GM13977 (cell line): ENCODE data around the gene RBAK.
"Not testable (repeated sequence)": the region's sequence is repeated elsewhere in the genome, so short reads cannot be mapped to it uniquely, and the experiment has no call there.

Experiments used
- DNase-seq: peaks from one replicate; pipeline ENCODE4 v3.0.0; 2012; ENCODE audit warnings: low spot score
- in situ Hi-C: fragments of 300-500 bp; cut with MboI; formaldehyde crosslinking; loops from one replicate; pipeline ENCODE4 v1.12.0; 2022; ENCODE audit warnings: low sequenced_read_pairs, low pct_unique_long_range_greater_than_20kb, mixed read lengths, inconsistent platforms; ENCODE audit not compliant: unreplicated experiment
- TF ChIP-seq, protein P1 (sequence below): IDR thresholded peaks from 2 replicates; pipeline ENCODE4 v1.5.1; 2012; ENCODE audit warnings: mild to moderate bottlenecking, control low read depth; ENCODE audit not compliant: insufficient read depth; ENCODE audit errors: extremely low read depth, missing control alignments

RBAK gene

GRCh38 chr7:5077740-5078139 lies 32.1 kb downstream of the RBAK start:
- DNase-seq: no peak
- TF ChIP-seq, protein P1, sequence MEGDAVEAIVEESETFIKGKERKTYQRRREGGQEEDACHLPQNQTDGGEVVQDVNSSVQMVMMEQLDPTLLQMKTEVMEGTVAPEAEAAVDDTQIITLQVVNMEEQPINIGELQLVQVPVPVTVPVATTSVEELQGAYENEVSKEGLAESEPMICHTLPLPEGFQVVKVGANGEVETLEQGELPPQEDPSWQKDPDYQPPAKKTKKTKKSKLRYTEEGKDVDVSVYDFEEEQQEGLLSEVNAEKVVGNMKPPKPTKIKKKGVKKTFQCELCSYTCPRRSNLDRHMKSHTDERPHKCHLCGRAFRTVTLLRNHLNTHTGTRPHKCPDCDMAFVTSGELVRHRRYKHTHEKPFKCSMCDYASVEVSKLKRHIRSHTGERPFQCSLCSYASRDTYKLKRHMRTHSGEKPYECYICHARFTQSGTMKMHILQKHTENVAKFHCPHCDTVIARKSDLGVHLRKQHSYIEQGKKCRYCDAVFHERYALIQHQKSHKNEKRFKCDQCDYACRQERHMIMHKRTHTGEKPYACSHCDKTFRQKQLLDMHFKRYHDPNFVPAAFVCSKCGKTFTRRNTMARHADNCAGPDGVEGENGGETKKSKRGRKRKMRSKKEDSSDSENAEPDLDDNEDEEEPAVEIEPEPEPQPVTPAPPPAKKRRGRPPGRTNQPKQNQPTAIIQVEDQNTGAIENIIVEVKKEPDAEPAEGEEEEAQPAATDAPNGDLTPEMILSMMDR: no peak
- in situ Hi-C loops: loop anchor here (25.0 kb wide), 2 partner anchors 240 to 465 kb away; no protein-coding TSS in a partner anchor

DNA sequence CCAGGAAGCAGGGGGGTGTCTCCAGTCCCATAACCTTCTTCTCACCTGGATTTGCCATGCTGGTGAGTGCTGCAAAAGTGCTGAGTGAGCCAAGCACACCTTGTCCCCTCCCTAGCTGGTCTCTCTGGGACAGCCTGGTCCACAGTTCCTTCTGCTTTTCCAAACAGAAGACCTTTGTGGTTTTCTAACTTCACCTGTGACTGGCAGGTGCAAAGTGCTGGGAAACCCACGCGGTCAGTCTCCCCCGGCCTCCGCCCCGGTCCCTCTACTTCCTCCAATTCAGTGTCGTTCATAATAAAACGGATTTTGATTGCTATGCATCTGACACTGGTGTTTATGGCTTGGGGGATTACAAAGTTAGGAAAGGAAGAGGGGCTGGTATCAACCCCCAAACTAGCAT lies 37.1 kb downstream of the RBAK start:
- TF ChIP-seq, protein P1: no peak
- in situ Hi-C loops: loop anchor here (10.0 to 25.0 kb wide), 3 partner anchors 108 to 471 kb away; no protein-coding TSS in a partner anchor
- no peak for DNase-seq

- DNase-seq: no peak
- TF ChIP-seq, protein P1: no peak
- in situ Hi-C loops: loop anchor here (10.0 to 25.0 kb wide), 3 partner anchors 109 to 471 kb away; no protein-coding TSS in a partner anchor
Observed at GRCh38 chr7:5083311-5083711, 37.7 kb downstream of the RBAK start.

DNA sequence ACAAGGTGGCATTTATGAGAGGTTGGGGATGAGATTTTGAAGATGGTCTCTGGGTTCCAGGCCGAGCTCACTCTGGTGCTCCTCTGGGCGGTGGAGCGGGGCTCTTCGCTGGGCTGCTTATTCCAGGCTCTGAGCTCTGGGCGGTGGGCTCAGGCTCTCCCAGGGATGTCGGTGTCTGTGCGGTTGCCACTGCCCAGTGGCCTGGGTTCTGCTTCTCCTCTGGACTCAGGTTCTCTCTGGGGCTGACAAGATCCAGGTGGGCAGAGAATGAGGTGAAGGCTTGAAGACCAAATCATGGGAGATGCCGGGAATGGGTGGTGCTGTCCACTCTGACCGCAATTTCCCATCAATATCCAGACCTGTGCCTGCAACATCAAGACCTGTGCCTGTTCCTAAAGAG lies 40.6 kb downstream of the RBAK start:
- in situ Hi-C loops: loop anchor here (10.0 to 25.0 kb wide), 3 partner anchors 111 to 474 kb away; no protein-coding TSS in a partner anchor
- TF ChIP-seq, protein P1: no peak

DNA sequence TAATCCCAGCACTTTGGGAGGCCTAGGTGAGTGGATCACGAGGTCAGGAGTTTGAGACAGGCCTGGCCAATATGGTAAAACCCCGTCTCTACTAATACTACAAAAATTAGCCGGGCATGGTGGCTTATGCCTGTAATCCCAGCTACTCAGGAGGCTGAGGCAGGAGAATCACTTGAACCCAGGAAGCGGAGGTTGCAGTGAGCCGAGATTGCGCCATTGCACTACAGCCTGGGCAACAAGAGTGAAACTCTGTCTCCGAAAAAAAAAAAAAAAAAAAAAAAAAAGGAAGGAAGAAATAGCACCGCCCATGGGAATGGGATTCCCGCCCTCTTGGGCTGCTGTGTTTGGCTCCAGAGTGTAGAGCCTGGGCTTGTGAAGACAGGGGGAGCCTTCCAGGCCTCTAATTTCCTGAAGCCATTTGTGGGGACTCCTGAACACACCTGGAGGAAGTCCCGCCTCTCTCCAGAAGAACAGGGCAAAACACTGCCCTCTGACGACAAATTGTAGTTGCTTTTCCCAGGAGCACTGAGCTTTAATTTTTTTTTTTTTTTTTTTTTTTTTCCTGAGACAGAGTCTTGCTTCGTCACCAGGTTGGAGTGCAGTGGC lies 42.7 kb downstream of the RBAK start:
- not testable (repeated sequence) for DNase-seq
- in situ Hi-C loops: loop anchor here (10.0 to 25.0 kb wide), 3 partner anchors 114 to 476 kb away; no protein-coding TSS in a partner anchor

More for the DNA sequence above, 40.6 kb downstream of the RBAK start:
- DNase-seq: no peak

DNA sequence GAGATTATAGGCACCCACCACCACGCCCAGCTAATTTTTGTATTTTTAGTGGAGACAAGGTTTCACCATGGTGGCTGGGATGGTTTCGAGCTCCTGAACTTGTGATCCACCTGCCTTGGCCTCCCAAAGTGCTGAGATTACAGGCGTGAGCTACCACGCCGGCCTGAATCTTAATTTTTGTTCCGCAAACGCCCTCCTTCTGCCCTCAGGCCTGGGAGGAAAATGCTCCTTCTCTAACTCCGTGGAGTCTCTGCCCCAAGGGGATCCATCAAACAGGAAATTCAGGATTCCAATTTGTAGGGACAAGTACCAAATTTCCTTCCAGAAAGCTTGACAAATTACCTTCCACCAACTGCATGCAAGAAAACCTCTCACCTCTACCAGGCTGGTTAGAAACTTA lies 43.2 kb downstream of the RBAK start:
- in situ Hi-C loops: loop anchor here (10.0 to 25.0 kb wide), 3 partner anchors 114 to 477 kb away; no protein-coding TSS in a partner anchor
- DNase-seq: no peak
- TF ChIP-seq, protein P1: no peak

DNA sequence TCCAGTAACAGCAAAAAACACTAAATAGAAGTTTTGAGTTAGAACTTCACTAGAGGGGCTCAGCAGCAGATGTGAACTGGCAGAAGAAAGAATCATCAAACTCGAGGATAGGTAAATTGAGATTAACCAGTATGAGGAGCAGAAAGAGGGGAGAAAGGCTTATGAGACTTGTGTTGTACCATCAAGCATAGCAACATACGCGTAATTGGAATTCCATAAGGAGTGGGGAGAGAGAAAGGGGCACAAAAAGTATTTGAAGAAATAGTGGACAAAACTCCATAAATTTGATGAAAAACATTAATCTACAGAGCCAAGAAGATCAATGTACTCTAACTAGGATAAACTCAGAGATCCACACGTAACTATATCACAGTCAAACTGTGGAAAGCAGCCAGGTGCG lies 48.3 kb downstream of the RBAK start:
- TF ChIP-seq, protein P1: no peak
- no peak for DNase-seq
- in situ Hi-C loops: loop anchor here (25.0 kb wide), 2 partner anchors 257 to 482 kb away; no protein-coding TSS in a partner anchor
